Muscle layer of duodenum (tissue), 2 donors: ENCODE data around the gene DNAAF5.

ENCODE experiments used
- H3K27ac ChIP-seq: one replicate; pipeline ENCODE4 v1.7.0; 2013; ENCODE audit warnings: mild to moderate bottlenecking, low read length
- H3K27me3 ChIP-seq: one replicate; pipeline ENCODE4 v1.7.0; 2013; ENCODE audit warnings: low read depth, mild to moderate bottlenecking, control low read depth, low read length
- H3K36me3 ChIP-seq, 2 donors: one replicate each; pipeline ENCODE4 v1.7.0; 2013; ENCODE audit warnings: low read length in 2 of 2, control low read depth in 1 of 2, mild to moderate bottlenecking in 1 of 2; ENCODE audit not compliant: insufficient read depth in 2 of 2, control insufficient read depth in 1 of 2
- H3K4me1 ChIP-seq, 2 donors: one replicate each; pipeline ENCODE4 v1.7.0; 2013; ENCODE audit warnings: low read length in 2 of 2, mild to moderate bottlenecking in 2 of 2, control low read depth in 1 of 2, moderate library complexity in 1 of 2; ENCODE audit not compliant: insufficient read depth in 2 of 2, control insufficient read depth in 1 of 2
- H3K4me3 ChIP-seq, 2 donors: one replicate each; pipeline ENCODE4 v1.7.0; 2013; ENCODE audit warnings: low read length in 2 of 2, low read depth in 1 of 2, mild to moderate bottlenecking in 1 of 2
- H3K9me3 ChIP-seq, 2 donors: one replicate each; pipeline ENCODE4 v1.7.0; 2013; ENCODE audit warnings: low read length in 2 of 2, control low read depth in 1 of 2, mild to moderate bottlenecking in 1 of 2; ENCODE audit not compliant: control insufficient read depth in 1 of 2
- donor health status: healthy.

Gene DNAAF5

DNA sequence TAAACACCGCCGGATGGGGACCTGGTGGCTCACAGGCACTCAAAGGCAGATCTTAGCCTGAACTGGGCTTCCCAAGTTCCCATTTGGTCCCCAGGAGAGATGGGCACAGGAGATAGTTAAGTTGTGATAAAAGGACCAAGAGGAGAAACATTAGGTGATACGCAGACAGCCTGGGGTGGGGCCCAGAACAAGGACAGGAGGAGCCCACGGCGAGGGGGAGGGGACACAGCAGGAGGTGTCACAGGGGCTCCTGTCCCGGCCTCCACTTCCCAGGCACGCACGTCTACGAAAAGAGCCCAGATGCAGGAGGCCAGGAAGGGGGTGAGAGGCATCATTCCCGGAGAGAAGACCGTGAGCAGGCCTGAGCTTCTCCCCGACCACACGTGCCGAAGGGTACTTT, 16.3 kb upstream of the DNAAF5 start:
- Histone ChIP-seq H3K4me1 (no peaks in the 10 kb centered on the region), H3K9me3 (no peaks in the 10 kb centered on the region), H3K36me3 (no peaks in the 10 kb centered on the region), H3K27ac (no peak overlapping the region), H3K27me3 (no peaks in the 10 kb centered on the region), H3K4me3 (no peak overlapping the region)

DNA sequence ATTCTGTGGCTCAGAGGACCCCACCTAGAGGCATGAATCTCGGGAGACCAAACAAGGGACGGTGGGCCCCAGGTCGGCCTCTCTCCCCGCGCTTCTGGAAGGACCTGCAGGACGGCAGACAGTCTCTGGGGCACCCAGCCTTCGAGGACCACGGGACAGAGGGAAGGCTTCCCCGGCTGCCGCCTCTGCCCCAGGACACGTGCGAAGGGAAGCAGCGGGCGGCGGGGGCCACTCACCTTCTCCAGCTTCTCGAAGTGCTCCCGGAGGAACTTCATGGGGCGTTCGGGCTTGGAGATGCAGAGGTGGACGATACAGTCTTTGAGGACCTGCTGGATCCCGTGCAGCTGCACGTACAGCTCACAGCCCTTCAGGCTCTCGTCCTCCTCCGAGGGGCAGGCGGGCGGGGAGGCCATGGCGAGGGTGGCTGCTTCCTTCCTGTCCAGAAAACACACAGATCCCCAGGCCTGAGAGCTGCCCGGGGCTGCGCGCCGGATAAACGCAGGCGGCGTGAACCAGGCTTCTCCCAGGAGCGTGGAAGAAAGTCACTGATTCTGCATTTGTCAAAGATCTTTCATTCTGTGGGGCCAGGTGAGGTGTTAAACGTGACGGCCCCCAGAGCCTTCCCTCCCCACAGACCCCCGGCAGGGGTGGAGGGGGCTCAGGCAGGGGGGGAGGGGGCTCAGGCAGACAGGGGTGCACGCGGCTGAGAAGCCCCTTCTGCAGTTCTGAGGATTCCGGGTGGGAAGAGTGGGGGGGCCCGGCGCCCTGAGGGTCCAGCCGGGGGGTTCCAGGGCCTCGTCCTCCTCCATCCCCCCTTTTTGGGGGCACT, 15.2 kb upstream of the DNAAF5 start:
- Histone ChIP-seq H3K4me3 (peak overlapping the region; percentile 11 to 68), H3K9me3 (no peaks in the 10 kb centered on the region), H3K27me3 (no peaks in the 10 kb centered on the region), H3K27ac (no peak overlapping the region), H3K36me3 (no peaks in the 10 kb centered on the region), H3K4me1 (no peaks in the 10 kb centered on the region)

DNA sequence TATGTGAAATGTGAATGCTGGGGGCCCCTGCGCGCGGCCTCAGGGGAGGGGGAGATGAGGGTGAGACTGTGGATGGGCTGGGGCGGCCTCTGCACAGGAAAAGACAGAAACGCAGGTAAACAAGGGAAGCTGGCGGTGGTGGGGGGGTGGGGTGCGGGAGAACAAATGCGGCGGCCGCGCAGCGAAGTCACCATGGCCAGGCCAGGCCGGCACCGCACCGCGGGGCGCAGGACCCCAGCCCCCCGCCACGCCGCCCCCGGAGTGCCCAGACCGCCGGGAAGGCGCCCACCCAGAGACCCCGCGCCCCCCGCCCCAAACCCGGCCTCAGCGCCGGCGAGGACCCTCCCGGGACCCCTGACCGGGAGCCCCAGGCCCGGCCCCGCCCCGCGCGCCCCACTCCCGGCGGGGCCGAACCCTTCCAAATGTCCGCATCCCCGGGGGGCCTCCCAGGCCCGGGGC, 14.5 kb upstream of the DNAAF5 start:
- Histone ChIP-seq H3K4me3 (peak overlapping the region; percentile 11 to 68), H3K9me3 (no peaks in the 10 kb centered on the region), H3K36me3 (no peaks in the 10 kb centered on the region), H3K27me3 (no peaks in the 10 kb centered on the region), H3K4me1 (no peaks in the 10 kb centered on the region), H3K27ac (no peak overlapping the region)

DNA sequence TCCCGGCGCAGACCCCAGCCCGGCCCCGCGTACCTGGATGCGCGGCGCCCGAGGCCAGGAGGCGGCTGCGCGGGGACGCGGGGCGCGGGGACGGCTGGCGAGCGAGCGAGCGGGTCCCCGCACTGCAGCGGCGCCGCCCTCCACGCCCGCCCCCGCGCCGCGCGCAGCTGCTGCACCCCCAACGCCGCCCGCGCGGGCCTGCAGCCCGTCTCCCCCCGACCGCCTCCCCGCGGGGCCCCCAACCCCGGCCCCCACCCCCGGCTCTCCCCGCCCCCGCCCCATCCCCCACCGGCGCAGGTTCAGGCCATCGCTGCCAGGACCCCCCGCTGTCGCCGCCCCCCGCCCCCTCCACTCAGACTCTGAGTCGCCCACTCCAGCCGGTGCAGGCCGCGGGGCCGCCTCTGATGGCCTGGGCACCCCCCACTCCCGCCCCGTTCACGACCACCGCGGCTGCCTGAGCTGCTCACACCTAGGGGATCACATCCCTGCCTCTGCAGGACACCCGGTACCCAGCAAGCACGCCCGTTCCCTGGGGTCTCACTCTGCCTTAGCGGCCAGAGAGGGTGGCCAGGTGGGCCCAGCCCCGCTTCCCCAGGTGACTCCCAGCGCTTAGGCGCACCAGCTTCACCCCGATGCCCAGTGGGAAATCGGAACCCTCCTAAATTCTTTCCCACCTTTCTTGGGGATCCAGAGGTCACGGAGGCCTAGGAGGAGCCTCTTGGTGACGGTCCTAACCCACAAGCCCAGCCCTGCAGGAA, 13.9 kb upstream of the DNAAF5 start:
- no peaks in the 10 kb centered on the region for H3K9me3 ChIP-seq
- peak overlapping the region in 1 of 2 donors; percentile 68 for H3K4me3 ChIP-seq
- no peaks in the 10 kb centered on the region for H3K4me1 ChIP-seq
- H3K27me3 ChIP-seq = no peaks in the 10 kb centered on the region
- H3K36me3 ChIP-seq = no peaks in the 10 kb centered on the region
- H3K27ac ChIP-seq = no peak overlapping the region

DNA sequence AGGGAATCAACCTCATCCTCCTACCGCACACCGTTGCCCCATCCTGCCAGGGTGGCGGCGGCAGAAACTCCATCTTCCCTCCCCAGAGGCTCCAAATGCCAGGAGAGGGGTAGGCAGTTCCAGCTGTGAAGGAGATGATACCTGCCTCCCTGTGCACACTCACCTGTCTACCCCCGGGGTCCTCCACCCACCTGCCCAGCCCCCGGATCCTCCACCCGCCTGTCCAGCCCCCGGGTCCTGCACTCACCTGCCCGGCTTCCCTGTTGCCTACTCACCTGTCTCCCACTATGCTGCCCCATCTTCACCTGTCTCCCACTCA, 13.4 kb upstream of the DNAAF5 start:
- no peaks in the 10 kb centered on the region for H3K9me3 ChIP-seq
- no peaks in the 10 kb centered on the region for H3K27me3 ChIP-seq
- H3K27ac ChIP-seq = no peak overlapping the region
- no peaks in the 10 kb centered on the region for H3K4me1 ChIP-seq
- H3K36me3 ChIP-seq = no peaks in the 10 kb centered on the region
- H3K4me3 ChIP-seq = no peak overlapping the region

DNA sequence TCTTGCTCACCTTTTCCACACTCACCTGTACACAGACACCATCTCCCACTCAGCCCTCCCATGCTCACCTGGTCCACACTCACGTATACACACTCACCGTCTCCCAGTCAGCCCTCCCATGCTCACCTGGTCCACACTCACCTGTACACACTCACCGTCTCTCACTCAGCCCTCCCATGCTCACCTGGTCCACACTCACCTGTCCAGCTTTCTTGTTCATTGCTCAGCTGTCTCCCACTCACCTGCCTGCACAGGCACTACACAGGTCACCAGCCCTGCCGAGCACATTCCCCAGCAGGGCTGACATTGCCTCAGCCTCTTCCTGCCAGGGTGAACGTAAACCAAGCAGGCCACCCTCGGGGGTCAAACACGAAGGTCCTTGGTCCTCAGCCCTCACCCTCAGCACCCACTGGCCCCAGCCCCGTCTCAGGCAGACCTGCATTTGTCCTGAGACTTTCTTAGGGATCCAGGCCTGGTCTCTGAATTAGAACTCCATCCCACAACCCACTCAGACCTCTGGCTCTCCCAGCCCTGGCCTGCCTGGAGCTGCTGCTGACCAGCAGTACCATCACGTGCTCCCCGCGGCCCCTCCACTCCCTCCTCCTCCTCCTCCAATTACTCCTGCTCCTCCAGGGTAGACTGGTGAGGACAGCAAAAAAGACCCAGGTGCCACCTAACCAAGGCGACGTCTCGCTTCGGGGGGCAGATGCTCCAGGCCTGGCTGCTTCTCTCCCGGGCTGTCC, 12.8 kb upstream of the DNAAF5 start:
- no peak overlapping the region for H3K4me3 ChIP-seq
- no peaks in the 10 kb centered on the region for H3K36me3 ChIP-seq
- no peak overlapping the region for H3K27ac ChIP-seq
- no peaks in the 10 kb centered on the region for H3K9me3 ChIP-seq
- H3K4me1 ChIP-seq = no peaks in the 10 kb centered on the region
- H3K27me3 ChIP-seq = no peaks in the 10 kb centered on the region

DNA sequence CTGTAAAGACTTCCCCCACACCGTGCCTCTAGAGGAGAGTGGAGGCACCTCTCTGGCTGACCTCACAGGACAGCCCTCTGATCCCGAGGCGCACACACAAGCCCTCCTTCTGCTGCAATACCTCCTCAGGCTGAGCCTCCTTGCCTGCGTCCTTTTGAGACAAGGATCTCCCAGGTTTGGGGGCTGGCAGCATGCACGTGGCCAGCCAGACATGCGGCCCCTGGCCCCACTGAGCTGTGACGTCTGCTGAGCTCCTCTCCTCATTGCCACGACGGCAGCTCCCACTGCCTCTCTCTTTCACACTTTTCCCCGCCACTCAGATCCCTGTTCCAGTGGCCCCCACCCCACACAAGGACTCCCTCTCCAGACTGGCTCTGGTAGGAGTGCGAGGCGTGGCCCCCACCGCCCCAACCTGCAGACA, 12.2 kb upstream of the DNAAF5 start:
- Histone ChIP-seq H3K9me3 (no peaks in the 10 kb centered on the region), H3K4me1 (no peaks in the 10 kb centered on the region), H3K36me3 (no peaks in the 10 kb centered on the region), H3K4me3 (no peak overlapping the region), H3K27me3 (no peaks in the 10 kb centered on the region), H3K27ac (no peak overlapping the region)

DNA sequence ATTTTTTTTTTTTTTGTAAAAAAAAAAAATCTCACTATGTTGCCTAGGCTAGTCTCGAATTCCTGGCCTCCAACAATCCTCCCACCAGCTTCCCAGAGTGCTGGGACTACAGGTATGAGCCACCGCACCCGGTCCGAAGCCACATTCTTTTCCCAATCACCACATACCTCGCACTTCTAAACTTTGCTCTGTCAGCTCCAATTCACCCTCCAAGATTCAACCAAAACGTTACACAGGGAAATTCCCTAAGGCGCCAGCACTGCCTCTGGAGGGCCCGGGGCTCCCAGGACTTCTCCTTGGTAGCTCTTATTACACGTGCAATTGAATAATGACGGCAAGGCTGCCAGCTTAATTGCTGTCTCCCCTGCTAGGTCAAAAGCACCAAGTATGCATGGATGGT, 10.3 kb upstream of the DNAAF5 start:
- Histone ChIP-seq H3K27me3 (no peaks in the 10 kb centered on the region), H3K27ac (no peak overlapping the region), H3K36me3 (no peaks in the 10 kb centered on the region), H3K4me1 (no peaks in the 10 kb centered on the region), H3K4me3 (no peak overlapping the region), H3K9me3 (no peaks in the 10 kb centered on the region)

DNA sequence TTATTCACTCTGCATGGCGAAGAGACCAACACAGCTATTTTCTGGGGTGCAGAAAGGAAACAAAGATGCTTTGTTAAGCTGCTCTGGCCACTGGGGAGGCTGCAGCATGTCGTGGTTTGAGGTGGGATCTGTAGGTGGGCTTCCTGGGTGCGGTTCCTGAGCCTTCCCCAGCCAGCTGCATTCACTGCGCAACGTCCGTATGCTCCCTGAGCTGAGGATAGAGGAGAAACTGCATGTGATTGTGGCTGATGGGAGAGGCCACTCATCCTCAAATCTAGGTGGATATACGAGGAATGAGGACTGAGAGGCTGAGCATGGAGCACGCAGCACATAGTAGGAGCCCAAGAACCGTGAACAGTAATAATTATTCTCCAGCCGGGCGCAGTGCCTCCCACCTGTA, 9.9 kb upstream of the DNAAF5 start:
- Histone ChIP-seq H3K36me3 (no peaks in the 10 kb centered on the region), H3K27me3 (no peaks in the 10 kb centered on the region), H3K4me3 (no peak overlapping the region), H3K4me1 (no peaks in the 10 kb centered on the region), H3K27ac (no peak overlapping the region), H3K9me3 (no peaks in the 10 kb centered on the region)

DNA sequence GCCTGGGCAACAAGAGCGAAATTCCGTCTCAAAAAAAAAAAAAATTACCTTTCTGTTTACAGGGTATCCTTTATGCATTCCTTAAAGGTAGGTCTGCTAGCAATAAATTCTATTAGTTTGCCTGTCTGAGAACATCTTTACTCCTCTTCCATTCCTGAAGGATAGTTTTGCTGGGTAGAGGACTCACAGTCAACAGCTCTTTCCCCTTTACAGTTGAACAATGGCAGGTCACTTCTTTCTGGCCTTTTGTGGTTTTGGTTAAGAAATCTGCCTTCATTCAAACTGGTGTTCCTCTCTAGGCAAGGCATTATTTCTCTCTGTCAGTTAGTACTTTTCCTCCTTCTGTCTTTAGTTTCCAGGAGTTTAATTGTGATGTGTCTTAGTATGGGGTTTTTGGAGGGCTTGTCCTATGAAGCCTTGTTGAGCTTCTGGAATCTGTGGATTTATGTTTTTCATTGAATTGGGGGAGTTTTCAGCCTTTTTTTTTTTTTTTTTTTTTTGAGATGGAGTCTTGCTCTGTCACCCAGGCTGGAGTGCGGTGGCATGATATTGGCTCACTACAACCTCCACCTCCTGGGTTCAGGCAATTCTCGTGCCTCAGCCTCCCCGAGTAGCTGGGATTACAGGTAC, 4.8 kb upstream of the DNAAF5 start:
- Histone ChIP-seq H3K9me3 (no peaks in the 10 kb centered on the region), H3K4me1 (peaks cover 6 to 7% of the 10 kb centered on the region in 2 donors)

DNA sequence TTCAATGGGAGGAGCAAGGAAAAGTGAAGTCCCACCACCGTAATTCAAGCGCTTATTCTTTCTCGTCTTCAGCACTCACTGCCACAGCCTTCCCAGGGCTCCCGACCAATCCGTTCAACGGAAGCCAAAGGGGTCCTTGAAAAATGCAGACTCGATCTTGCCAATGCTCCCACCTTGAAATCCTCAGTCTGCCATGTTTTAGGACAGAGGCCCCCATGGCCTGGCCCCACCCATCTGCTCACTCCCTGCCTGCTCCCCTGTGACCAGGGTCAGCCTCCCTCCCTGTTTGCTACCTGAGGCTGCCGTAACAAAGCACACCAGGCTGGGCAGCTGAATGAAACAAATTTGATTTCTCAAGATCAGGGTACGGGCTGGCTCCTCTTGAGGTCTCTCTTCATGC, 3.0 kb upstream of the DNAAF5 start:
- Histone ChIP-seq H3K4me3 (no peak overlapping the region), H3K36me3 (no peaks in the 10 kb centered on the region), H3K9me3 (no peaks in the 10 kb centered on the region), H3K4me1 (peaks cover 6 to 19% of the 10 kb centered on the region in 2 donors), H3K27ac (no peak overlapping the region), H3K27me3 (no peaks in the 10 kb centered on the region)

More for the DNA sequence above, 4.8 kb upstream of the DNAAF5 start:
- H3K27ac ChIP-seq = no peak overlapping the region
- no peaks in the 10 kb centered on the region for H3K27me3 ChIP-seq
- no peak overlapping the region for H3K4me3 ChIP-seq
- no peaks in the 10 kb centered on the region for H3K36me3 ChIP-seq
